ENCODE data around the gene ABLIM1.

DNA sequence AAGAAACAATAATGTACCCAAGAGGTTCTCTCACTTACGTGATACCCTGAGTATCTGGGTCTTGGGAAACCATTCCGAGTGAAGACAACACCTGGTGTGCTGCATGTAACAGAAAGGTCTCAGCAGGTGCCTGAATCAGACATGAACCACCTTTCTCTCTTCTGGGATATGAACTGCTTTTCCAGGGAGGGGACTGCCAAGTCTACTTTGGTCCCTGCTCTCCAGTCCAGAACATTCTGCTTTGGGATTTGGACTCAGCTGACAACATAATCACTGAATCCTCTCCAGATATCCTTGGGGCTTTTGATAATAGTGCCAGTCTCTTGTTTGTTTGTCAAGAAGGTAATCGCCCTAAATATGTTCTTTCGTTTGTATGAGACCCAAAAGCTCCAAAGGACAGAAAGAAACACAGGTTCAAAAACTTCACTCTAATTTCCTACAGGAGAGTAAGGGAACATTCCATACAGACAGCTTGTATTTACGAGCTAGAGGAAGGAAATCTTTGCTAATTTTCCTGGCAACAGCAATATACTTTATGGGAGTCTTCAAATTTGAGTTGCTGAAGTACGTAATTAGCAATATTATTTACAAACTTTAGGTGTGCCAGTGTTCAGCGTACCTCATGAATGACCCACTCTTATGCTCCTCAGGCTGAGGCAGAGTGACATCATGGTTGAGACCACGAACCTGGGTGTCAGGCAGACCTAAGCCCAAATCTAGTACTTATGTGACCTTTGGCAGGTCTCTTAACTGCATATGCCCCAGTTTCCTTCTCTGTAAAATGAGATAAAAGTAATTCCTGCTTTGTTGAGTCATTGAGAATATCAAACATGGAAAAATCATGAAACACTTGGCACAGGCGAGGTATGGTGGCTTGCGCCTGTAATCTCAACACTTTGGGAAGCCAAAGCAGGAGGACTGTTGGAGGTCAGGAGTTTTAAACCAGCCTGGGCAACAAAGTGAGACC is 5.4 kb downstream of the ABLIM1 start:
- no peak for TF ChIP-seq EZH2 (optimal IDR thresholded peaks at IDR 0.05; ENCODE audit: low read depth, low read length)
- TF ChIP-seq, protein P1, sequence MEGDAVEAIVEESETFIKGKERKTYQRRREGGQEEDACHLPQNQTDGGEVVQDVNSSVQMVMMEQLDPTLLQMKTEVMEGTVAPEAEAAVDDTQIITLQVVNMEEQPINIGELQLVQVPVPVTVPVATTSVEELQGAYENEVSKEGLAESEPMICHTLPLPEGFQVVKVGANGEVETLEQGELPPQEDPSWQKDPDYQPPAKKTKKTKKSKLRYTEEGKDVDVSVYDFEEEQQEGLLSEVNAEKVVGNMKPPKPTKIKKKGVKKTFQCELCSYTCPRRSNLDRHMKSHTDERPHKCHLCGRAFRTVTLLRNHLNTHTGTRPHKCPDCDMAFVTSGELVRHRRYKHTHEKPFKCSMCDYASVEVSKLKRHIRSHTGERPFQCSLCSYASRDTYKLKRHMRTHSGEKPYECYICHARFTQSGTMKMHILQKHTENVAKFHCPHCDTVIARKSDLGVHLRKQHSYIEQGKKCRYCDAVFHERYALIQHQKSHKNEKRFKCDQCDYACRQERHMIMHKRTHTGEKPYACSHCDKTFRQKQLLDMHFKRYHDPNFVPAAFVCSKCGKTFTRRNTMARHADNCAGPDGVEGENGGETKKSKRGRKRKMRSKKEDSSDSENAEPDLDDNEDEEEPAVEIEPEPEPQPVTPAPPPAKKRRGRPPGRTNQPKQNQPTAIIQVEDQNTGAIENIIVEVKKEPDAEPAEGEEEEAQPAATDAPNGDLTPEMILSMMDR (IDR thresholded peaks at IDR 0.05; ENCODE audit: low read length) = no peak

All from MM.1S (cell line).